DOHH2 (cell line): ENCODE data around the gene IQCB1.

ENCODE experiments used
- CTCF ChIP-seq: fragments of 200-600 bp; sonication (generic); IDR thresholded peaks from one replicate; pipeline ENCODE4 v1.5.1; 2014; ENCODE audit warnings: antibody characterized with exemption, mild to moderate bottlenecking, low read depth, low read length; ENCODE audit not compliant: poor library complexity, severe bottlenecking
- EZH2phosphoT487 ChIP-seq: fragments of 200-600 bp; sonication (generic); IDR thresholded peaks from 2 replicates; pipeline ENCODE4 v1.6.1; 2017; ENCODE audit warnings: borderline replicate concordance, mild to moderate bottlenecking, antibody characterized with exemption, low read length, moderate library complexity, mixed read lengths

DNA sequence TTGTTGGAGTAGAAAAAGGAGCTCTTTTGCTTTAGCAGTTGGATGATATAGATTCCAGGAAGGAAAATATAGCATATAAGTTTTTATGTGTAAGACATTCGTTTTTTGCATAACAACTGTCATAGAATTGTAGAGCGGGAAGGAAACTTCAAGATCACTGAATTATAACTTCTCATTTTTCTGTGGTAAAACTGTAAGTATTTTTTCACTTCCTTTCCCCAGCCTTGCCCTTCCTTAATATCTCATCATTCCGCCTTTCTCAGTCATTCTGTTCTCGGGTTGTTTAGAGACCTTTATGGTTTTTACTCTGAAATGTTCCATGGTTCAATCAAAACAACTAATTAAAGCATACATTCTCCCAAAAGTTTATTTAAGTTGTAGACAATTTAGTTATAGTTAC is 1.2 kb upstream of the IQCB1 start:
- TF ChIP-seq EZH2phosphoT487 (no peak), CTCF (no peak)
